Fibroblast of skin of left quadriceps (primary cell): ENCODE results near the gene LRRC51.
"Not testable (repeated sequence)": the region's sequence is repeated elsewhere in the genome, so short reads cannot be mapped to it uniquely, and the experiment has no call there.

ENCODE experiments used
- DNase-seq, 2 experiments: peaks; one replicate each; pipeline ENCODE4 v3.0.0-alpha.2; 2013; ENCODE audit warnings: low read depth in 2 of 2

Gene LRRC51

DNA sequence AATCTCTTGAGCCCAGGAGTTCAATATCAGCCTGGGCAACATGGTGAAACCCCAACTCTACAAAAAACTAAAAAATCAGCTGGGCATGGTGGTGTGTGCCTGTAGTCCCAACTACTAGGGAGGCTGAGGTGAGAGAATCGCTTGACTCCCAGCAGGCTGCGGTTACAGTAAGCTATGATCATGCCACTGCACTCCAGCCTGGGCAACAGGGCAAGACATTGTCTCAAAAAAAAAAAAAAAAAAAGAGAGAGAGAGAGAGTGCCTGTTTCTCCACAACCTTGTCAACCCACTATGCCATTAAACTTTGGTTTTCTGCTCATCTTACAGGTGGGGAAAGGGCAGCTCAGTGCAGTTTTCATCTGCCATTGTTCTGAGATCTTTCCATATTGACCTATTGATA, 60.0 kb downstream of the LRRC51 start:
- no peak for DNase-seq

DNA sequence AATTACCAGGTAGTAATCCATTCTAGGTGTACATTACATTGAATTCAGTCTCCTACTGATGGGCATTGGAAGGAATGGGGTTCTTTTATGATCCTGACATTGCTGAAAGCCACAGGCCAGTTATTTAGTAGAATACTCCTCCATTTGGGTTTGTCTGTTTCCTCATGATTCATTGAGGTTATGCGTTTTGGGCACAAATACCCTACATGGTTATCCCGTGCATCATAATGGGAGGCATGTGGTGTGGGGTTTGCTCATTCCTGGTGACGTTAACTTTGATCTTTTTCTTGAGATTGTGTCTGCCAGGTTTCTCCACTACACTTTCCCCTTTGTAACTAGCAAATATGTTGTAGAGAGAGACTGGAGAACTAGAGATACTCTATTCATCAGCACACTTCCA, 60.4 kb downstream of the LRRC51 start:
- peak; percentile 76 to 80 for DNase-seq

DNA sequence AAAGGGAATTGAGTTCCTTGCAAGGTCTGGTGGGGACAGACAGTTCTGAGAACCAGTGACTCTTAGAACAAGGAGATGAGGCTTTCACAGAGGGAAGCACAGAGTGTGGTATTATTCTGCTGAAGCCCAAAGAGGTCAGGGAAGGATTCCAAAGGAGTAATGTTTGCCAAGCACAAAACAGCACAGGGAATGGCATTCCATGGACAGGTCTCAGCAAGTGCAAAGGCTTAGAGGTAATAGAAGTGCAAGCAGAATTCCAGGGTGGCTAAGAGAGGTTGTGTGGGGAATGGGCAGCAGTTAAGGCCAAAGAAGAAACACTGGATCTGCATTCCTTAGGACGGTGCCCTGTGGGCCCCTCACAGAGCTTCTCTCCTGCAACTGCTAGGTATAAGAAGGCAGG, 61.4 kb downstream of the LRRC51 start:
- not testable (repeated sequence) for DNase-seq

DNA sequence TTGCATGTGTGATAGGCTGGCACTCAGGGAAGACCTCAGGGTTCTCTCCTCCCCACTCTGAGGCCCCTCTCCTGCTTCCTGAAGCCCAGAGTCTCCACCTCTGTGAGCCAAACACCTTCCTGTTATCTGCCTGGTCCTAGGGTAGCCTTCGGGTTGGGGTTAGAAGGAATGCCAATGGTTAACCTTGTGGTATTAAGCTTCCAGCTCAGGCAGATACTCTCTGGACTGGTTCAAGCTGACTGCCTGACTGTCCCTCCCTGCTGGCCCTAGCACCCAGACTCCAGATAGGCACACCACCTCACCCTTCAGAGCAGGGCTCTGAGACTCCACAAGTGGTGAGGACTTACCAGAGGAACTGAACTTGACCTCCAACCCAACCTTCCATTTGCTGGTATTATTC, 61.9 kb downstream of the LRRC51 start:
- not testable (repeated sequence) for DNase-seq

DNA sequence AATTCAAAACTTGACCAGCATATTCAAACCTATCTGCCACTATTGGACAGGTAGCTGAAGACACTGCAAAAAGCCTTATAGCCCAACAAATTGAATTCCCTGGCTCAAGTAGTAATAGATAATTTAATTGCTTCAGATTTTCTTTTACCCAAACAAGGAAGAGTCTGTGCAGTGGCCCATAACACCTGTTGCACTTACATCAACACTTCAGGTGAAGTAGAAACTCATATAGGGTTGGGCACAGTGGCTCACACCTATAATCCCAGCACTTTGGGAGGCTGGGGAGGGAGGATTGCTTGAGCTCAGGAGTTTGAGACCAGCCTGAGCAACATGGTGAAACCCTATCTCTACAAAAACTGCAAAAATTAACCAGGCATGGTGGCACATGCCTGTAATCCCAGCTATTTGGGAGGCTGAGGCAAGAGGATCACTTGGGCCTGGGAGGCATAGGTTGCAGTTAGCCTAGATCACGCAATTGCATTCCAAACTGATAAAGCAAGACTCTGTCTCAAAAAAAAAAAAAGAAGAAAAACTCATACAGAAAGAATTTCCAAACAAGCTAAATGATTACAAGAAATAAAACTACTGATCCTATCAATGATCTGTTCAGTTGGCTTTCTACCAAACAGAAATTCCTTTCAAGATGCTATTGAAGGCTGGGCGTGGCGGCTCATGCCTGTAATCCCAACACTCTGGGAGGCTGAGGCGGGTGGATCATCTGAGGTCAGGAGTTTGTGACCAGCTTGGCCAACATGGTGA, 64.3 kb downstream of the LRRC51 start:
- peak; percentile 61 to 69 for DNase-seq
